Erythroblast (primary cell): ENCODE data around the gene CLCA4.
"Not testable (repeated sequence)": the region's sequence is repeated elsewhere in the genome, so short reads cannot be mapped to it uniquely, and the experiment has no call there.

ENCODE experiments used
- DNase-seq, 2 experiments: peaks; one replicate each; lab custom pipeline; 2025; lab: John Stamatoyannopoulos, UW
- GATA1 ChIP-seq: IDR thresholded peaks from 2 replicates; pipeline ENCODE4 v1.6.1; 2011; ENCODE audit warnings: low read depth, mild to moderate bottlenecking, control low read depth, low read length, moderate library complexity
- POLR2A ChIP-seq: IDR thresholded peaks from 2 replicates; pipeline ENCODE4 v1.6.1; 2011; ENCODE audit warnings: mild to moderate bottlenecking, low read length

Gene CLCA4

GRCh38 chr1:86552376-86552775 lies 5.5 kb downstream of the CLCA4 start:
- DNase-seq, result no peak
- no peak for TF ChIP-seq GATA1
- no peak for TF ChIP-seq POLR2A

GRCh38 chr1:86557739-86558138 lies 10.9 kb downstream of the CLCA4 start:
- TF ChIP-seq GATA1, result no peak
- TF ChIP-seq POLR2A, result no peak
- no peak for DNase-seq

GRCh38 chr1:86563849-86564248 lies 17.0 kb downstream of the CLCA4 start:
- DNase-seq, result no peak
- TF ChIP-seq GATA1 (no peak), POLR2A (no peak)

GRCh38 chr1:86567341-86567740 lies 20.5 kb downstream of the CLCA4 start:
- TF ChIP-seq POLR2A (no peak), GATA1 (no peak)
- DNase-seq, result no peak

- no peak for DNase-seq
- no peak for TF ChIP-seq GATA1
- no peak for TF ChIP-seq POLR2A
These were observed 21.0 kb downstream of the CLCA4 start for GRCh38 chr1:86567878-86568277.

GRCh38 chr1:86573763-86574484 lies 27.0 kb downstream of the CLCA4 start:
- TF ChIP-seq GATA1, result no peak
- no peak for TF ChIP-seq POLR2A
- no peak for DNase-seq

- TF ChIP-seq GATA1, result no peak
- TF ChIP-seq POLR2A, result no peak
- no peak for DNase-seq
These were observed 34.4 kb downstream of the CLCA4 start for GRCh38 chr1:86581231-86581630.

GRCh38 chr1:86582161-86582560 lies 35.3 kb downstream of the CLCA4 start:
- TF ChIP-seq GATA1 (no peak), POLR2A (no peak)
- no peak for DNase-seq

GRCh38 chr1:86583032-86583431 lies 36.2 kb downstream of the CLCA4 start:
- TF ChIP-seq GATA1, result no peak
- no peak for TF ChIP-seq POLR2A
- no peak for DNase-seq

- TF ChIP-seq POLR2A (no peak), GATA1 (no peak)
- no peak for DNase-seq
These were observed 36.7 kb downstream of the CLCA4 start for GRCh38 chr1:86583593-86583992.

GRCh38 chr1:86594284-86594770 lies 47.4 kb downstream of the CLCA4 start:
- no peak for DNase-seq
- TF ChIP-seq POLR2A, result no peak
- TF ChIP-seq GATA1, result no peak

- TF ChIP-seq POLR2A (no peak), GATA1 (no peak)
- DNase-seq, result no peak
These were observed 49.3 kb downstream of the CLCA4 start for GRCh38 chr1:86596224-86596623.

- no peak for DNase-seq
- TF ChIP-seq GATA1 (no peak), POLR2A (no peak)
These were observed 49.9 kb downstream of the CLCA4 start for GRCh38 chr1:86596741-86597290.

GRCh38 chr1:86606080-86606479 lies 59.2 kb downstream of the CLCA4 start:
- DNase-seq, result not testable (repeated sequence)

GRCh38 chr1:86616433-86616832 lies 69.6 kb downstream of the CLCA4 start:
- DNase-seq, result no peak
- no peak for TF ChIP-seq GATA1
- TF ChIP-seq POLR2A, result no peak
